Activated gamma-delta T cell treated with Interleukin-2 at 50 U/mL for 16 hours (primary cell): ENCODE results near the gene MITF.

Experiments
- DNase-seq: peaks from one replicate; pipeline ENCODE4 v3.0.0-alpha.2; 2020

The MITF gene

GRCh38 chr3:69842351-69842750, 103.1 kb downstream of the MITF start:
- no peak for DNase-seq

DNA sequence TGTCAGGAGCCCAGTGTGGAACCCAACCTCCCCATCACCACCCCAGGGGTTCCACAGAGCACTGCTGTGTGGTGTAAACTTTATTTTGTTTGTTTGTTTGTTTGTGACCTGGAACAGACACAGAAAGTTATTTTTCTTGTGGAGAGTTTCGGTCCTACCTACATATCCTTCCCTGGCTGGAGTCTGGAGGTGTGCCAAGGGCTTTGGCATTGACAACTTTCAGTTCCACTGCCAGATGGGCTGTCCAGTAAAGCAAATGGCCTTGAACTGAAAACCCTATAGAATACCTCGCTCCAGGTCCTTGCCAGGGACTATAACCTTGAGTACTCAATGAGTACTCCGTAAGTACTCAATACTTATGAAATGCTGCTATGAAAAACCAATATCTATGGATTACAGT, 103.5 kb downstream of the MITF start:
- DNase-seq: no peak

- no peak for DNase-seq
Measured at GRCh38 chr3:69844706-69845105, 105.4 kb downstream of the MITF start.

- no peak for DNase-seq
Measured at GRCh38 chr3:69847303-69847702, 108.0 kb downstream of the MITF start.

DNA sequence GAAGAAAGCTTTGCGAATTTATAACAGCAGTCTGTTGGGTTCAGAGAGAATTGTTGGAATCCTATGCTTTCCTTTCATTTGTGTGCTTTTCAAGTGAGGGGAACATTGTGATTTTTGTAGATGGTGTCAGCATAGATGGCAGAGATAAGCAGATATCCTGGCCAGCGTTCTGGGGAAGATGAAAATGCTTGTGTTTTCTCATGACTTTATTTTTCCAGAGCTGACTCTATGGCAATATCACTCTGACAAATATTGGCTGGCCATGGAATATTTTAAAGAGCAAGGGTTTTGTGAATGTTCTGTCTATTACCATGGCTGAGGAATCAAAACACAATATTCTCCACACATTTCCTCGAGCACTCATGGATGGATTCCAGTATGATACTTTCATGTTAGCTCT, 108.8 kb downstream of the MITF start:
- DNase-seq: no peak

DNA sequence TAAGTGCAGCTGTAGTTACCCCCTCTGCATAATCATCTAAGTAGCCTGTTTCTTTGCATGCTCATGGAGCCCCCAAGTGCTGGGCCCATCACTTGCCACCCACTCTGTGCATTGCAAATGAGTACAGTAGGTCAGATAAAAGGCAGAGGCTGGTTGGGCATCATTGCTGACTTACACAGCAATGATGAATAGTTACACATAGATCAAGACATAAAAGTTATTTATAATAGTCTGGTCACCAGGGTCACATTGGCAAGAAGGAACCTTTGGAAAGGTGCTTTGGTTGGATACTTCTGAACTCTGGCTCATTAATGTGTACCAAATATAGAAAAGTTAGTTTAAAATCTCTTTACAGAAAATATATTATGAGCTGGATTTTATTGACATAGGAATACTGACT, 111.6 kb downstream of the MITF start:
- DNase-seq: no peak

DNA sequence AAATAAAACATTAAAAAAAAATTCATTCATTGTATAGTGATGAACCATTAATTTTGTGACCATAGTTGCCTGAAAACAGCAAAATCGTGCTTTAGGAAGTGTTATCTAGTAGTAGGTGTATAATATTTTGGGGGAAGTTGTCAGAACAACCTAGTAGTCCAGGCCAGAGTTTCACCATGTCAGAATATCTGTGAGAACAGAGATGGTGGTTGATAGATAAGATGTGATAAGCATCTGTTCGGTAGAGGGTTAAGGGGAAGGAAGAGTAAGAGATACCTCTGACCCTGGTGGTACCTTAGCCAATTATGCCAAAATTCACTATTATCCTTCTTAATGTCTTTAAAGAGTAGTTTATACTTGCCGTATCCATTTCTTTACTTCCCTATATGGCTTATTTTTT, 113.8 kb downstream of the MITF start:
- DNase-seq: no peak

DNA sequence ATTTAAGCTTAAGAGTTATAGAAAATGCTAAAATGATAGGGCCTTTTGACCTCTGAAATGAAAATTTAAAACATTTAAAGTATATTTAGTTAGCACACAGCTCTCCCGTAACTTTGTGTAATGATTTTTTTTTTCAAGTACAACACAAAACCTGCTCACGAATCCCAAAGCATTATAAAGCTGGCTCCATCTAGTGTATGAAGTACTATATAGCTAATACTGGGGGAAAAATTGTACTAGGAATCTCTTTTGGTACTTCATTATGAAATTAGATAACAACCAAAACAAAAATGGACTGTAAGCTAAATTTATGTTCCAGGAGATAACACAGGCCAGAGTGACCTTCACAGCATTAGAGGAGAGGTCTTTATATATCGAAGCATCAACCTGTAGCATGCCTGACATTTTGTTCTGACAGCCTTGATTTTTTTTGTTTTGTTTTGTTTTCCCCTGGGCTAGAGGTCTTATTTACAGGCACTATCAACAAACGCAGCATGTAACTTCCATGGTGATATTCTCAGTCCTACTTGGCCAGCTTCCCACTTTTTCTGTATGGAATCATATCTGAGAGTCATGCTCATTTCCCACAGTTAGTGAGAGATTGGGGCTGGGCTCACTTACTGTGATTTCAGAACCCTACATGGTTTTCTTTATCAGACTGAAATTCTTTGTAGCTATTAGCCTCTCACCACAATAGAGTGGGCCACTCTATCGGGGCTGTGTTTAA, 116.3 kb downstream of the MITF start:
- DNase-seq: no peak

- DNase-seq: no peak
Measured at GRCh38 chr3:69856965-69857705, 117.9 kb downstream of the MITF start.

DNA sequence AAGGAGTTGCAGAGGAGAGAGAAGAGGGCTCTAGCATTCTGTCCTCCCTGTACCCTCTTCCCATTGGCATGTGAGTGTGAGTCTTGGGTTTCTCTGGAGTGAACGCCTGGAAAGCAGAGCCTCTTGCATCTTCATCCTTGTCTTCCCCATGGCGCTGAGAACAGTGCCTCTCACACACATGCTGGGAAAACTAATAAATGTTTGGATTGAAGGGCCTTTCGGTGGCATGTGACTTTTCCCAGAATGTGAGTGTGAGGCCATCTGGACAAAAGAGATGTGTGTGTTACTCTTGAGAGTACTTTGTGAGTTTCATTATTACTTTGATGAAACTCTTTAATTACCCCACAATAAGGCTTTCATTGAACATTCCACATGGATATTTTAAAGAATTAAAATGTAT, 122.3 kb downstream of the MITF start:
- DNase-seq: no peak

GRCh38 chr3:69864141-69864540, 124.9 kb downstream of the MITF start:
- no peak for DNase-seq

- no peak for DNase-seq
Measured at GRCh38 chr3:69864766-69865165, 125.5 kb downstream of the MITF start.

DNA sequence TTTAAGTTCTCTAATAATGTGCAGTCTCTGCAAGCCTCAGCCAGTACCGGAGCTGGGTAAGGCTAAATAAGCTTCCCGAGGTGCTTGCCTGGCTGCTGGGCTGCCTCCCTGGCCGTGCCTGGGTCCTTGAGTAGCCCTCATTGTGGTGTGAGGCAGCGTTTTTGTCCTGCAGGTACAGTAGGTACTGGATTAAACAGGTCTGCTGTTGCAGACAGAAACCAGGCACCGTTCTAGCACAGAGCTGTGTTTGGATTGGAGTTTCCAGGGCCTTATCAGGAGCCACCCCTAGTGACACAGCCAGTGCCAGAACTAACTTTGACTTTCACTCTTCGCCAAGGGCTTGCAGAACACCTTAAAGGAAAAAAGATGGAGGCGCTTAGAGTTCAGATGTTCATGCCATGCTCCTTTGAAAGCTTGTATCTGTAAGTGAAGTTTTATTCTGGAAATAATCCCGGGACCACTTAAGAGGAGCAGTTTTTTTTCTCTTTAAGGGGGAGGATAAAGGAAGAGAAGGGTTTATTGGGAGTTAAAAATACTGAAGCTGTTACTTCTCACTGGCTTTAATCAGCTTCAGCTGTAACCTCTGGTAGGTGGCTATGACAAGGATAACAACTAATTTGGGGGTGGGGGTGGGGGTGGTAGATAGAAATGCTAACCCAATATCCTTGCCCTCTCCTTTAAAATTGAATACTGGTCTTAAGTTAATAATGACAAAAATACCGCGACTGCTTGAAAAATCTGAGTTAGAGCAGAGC, 126.8 kb downstream of the MITF start:
- DNase-seq: no peak

DNA sequence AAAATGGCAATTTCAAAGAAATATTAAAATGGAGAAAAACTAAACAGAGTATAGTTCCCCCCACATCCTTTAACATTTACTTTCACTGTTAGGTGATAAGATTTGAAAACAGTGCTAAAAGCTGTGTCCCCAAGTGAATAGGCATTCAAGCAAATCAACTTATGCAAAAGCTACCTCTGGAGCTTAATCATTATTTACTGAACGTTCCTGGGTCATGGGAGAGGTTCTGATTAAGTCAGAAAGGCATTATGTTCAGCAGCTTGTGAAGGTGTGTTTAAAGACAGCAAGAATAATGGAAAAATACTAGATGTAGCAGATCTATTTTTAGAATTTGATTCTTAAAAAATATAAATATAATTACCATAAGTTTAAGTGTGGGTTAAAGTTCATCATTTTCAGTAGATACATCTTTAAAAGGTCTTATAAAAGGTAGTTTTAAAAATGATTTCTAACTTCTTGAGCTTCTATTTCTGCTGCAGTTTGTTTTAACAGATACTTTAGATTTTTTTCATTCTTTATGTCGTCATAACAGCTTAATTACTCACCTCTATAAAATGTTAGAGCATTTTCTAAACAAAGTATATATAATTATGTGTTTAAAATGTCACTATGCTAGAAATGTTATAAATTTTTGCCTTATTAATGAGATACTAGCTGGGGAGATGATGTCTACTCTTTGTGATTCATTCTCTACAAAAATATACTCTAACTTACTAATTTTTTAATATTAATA, 127.9 kb downstream of the MITF start:
- no peak for DNase-seq

- no peak for DNase-seq
Measured at GRCh38 chr3:69867941-69868505, 128.8 kb downstream of the MITF start.

GRCh38 chr3:69868841-69869420, 129.7 kb downstream of the MITF start:
- no peak for DNase-seq

GRCh38 chr3:69869643-69870042, 130.4 kb downstream of the MITF start:
- DNase-seq: no peak

- DNase-seq: no peak
Measured at GRCh38 chr3:69871251-69871650, 132.0 kb downstream of the MITF start.

DNA sequence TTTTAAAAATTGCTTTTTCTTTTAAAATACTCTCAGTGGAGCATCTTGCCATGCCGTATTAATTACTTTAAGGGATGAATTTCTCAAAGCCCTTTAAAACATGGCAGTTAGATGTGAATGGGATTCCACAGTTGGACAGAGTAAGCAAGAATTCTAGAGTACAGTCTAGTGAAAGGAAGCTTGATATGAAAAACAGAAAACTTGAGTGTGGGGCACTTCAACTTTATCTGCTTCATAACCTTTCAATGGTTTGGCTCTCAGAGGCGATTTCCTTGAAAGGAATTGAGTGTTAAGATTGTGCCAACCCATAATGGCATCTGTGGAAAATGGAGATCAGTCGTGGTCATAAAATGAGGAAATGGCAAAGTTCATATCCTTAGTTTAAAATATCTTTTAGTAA, 132.6 kb downstream of the MITF start:
- DNase-seq: no peak

- no peak for DNase-seq
Measured at GRCh38 chr3:69872783-69873378, 133.6 kb downstream of the MITF start.

DNA sequence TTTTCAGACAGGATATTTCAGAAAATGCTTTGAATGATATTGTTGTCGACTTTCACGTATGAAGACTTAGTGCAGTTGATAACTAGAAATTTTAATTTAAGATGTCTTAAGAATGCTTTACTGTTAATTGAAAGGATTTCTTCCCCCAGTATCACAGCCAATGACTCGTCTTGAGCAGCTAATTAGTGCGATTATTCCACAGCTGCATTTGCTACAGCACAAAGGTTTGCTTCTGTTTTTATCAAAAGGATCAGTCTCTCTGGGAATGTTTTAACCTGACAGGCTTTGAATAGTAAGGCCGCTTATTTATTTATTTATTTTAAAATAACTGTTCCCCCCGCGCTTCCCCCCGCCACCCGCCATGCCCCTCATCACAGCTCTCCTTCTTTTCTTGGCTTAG, 136.8 kb downstream of the MITF start:
- DNase-seq: no peak

DNA sequence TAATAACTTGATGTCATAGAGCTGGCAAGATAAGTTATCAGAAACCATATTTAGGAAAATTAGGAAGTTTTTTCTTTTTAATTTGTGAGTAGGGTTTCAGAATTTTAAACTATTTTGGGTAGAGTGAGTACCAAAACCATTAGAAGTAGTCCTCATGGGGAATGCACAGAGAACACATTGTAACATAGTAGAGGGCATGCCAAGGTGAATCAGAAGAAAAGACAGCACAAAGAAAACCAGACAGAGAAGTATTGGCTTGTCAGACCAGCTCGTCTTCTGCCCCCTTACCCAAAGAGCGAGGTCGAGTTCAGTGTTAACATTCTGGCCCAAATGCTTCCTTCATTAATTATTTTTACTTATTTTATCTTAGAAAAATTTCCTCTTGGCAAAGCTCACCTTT, 139.0 kb downstream of the MITF start:
- no peak for DNase-seq
